Measurements from ENCODE around the gene LRRC37A3. TPM values are rescaled to one million over a fixed set of nuclear protein-coding genes. Genes with fewer than 3 reads are reported as not detected.
"Not testable (repeated sequence)": the region's sequence is repeated elsewhere in the genome, so short reads cannot be mapped to it uniquely, and the experiment has no call there.

LRRC37A3 gene
- total and polyA plus RNA-seq, 7 donors, result 0.38 to 5.1 (median 1.6) TPM

DNA sequence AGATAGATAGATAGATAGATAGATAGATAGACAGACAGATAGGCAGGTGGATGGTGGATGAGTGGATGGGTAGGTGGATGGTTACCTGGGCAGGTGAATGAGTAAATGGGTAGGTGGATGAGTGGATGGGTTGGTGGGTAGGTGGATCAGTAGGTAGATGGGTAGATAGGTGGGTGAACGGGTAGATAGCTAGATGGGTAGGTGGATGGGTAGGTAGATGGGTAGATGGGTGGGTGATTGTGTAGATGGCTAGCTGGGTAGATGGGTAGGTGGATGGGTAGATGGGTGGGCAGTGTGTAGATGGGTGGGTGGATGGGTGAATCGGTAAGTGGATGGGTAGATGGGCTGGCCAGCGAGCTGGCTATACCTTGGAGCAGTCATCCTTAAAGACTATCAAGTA, 21.8 kb upstream of the LRRC37A3 start:
- WGBS, 3 donors, result 92 to 94% (median 94%) methylated on average over 3 of the region's 3 CpGs
- no peaks in the 10 kb centered on the region for H3K27me3 ChIP-seq (ENCODE audit: insufficient read depth in 3 of 3, low read length in 2 of 3)
- peaks cover 0 to 3% of the 10 kb centered on the region in 2 donors for H3K36me3 ChIP-seq (ENCODE audit: insufficient read depth in 1 of 2, low read depth in 1 of 2)
- intact Hi-C loops (cut with DNase I), result no loop called here
- TF ChIP-seq, protein P1, sequence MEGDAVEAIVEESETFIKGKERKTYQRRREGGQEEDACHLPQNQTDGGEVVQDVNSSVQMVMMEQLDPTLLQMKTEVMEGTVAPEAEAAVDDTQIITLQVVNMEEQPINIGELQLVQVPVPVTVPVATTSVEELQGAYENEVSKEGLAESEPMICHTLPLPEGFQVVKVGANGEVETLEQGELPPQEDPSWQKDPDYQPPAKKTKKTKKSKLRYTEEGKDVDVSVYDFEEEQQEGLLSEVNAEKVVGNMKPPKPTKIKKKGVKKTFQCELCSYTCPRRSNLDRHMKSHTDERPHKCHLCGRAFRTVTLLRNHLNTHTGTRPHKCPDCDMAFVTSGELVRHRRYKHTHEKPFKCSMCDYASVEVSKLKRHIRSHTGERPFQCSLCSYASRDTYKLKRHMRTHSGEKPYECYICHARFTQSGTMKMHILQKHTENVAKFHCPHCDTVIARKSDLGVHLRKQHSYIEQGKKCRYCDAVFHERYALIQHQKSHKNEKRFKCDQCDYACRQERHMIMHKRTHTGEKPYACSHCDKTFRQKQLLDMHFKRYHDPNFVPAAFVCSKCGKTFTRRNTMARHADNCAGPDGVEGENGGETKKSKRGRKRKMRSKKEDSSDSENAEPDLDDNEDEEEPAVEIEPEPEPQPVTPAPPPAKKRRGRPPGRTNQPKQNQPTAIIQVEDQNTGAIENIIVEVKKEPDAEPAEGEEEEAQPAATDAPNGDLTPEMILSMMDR (IDR thresholded peaks at IDR 0.05), result no peak
- H3K9me3 ChIP-seq, result no peaks in the 10 kb centered on the region
- no peak overlapping the region for H3K27ac ChIP-seq
- no peak for DNase-seq
- no peaks in the 10 kb centered on the region for H3K4me1 ChIP-seq
- ATAC-seq, result no peak
- no peak overlapping the region for H3K4me3 ChIP-seq

DNA sequence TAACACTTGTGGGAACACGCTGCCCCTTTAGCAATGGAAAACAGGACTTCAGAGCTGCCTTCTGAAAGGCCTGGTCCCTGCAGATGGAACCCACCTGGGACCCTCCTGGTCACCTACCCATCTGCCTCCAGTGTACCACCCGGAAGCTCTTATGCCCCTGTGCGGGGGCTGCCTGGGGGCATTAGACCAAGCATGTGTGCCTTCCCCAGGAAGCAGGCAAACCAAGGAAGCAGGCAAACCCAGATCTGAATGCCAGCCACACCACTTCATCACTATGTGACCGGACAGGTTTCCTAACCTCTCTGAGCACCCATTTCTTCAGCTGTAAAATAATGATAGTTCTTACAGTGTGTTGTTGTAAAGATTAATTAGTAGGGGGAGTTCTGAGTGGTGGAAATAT, 20.8 kb upstream of the LRRC37A3 start:
- peaks cover 0 to 3% of the 10 kb centered on the region in 2 donors for H3K36me3 ChIP-seq (ENCODE audit: insufficient read depth in 1 of 2, low read depth in 1 of 2)
- TF ChIP-seq, protein P1 (IDR thresholded peaks at IDR 0.05), result no peak
- DNase-seq (no peak), ATAC-seq (no peak)
- intact Hi-C loops (cut with DNase I), result no loop called here
- no peak overlapping the region for H3K27ac ChIP-seq
- no peak overlapping the region for H3K4me3 ChIP-seq
- no peaks in the 10 kb centered on the region for H3K27me3 ChIP-seq (ENCODE audit: insufficient read depth in 3 of 3, low read length in 2 of 3)
- no peaks in the 10 kb centered on the region for H3K4me1 ChIP-seq
- WGBS, 3 donors, result 93 to 97% (median 94%) methylated on average over 4 of the region's 4 CpGs
- H3K9me3 ChIP-seq, result no peaks in the 10 kb centered on the region

DNA sequence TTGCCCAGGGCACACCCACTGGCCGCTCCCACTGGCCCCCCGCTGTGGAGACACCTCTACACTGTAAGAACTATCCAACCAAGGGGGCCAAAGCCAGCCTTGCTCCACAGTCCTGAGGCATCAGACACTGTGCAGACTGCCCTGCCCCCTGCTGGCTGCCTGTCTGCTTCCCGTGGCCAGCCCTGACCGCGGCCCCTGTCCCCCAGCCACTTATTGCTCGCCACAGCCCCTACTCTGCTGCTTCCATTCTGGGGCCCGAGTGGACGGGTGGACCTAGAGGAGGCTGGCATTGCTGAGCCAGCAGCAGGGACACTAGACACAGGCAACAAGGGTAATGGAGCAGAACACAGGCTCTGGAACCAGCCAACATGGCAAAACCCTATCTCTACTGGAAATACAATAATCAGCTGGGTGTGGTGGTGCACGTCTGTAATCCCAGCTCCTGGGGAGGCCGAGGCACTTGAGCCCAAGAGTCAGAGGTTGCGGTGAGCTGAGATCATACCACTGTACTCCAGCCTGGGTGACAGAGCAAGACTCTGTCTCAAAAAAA, 19.7 kb upstream of the LRRC37A3 start:
- TF ChIP-seq, protein P1 (IDR thresholded peaks at IDR 0.05), result no peak
- ATAC-seq (peak; percentile 67 to 84 (median 74)), DNase-seq (peak; percentile 59 to 67)
- no peaks in the 10 kb centered on the region for H3K4me1 ChIP-seq
- no peak overlapping the region for H3K27ac ChIP-seq
- 44 to 59% (median 53%) methylated on average over 11 of the region's 11 CpGs for whole genome bisulfite sequencing, 3 donors
- H3K4me3 ChIP-seq, result no peak overlapping the region
- H3K9me3 ChIP-seq, result no peaks in the 10 kb centered on the region
- H3K36me3 ChIP-seq (ENCODE audit: insufficient read depth in 1 of 2, low read depth in 1 of 2), result peaks cover 0 to 2% of the 10 kb centered on the region in 2 donors
- no peaks in the 10 kb centered on the region for H3K27me3 ChIP-seq (ENCODE audit: insufficient read depth in 3 of 3, low read length in 2 of 3)
- intact Hi-C loops (cut with DNase I), result loop anchor here in 1 of 2 donors (10.0 kb wide), 2 partner anchors 164 to 256 kb away; no protein-coding TSS in a partner anchor

DNA sequence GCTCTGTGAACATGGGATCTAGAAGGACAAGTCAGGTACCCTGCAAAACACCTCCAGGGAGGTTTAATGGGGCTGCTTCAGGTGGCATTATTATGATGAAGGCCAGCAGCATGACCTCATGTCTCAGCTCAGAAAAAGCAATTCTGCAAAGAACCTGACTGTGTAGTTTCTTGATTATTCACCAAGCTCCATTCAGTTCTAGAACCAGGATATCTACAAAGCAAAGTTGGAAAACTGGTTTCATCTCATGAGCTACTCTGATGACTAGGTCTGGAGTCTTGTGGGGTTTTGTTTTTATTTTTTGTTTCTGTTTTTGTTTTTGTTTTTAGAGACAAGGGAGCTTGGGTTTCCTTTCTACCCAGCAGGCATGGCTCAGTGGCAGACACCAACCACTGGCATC, 19.0 kb upstream of the LRRC37A3 start:
- Histone ChIP-seq H3K36me3 (ENCODE audit: insufficient read depth in 1 of 2, low read depth in 1 of 2) (no peaks in the 10 kb centered on the region), H3K9me3 (no peaks in the 10 kb centered on the region), H3K27me3 (ENCODE audit: insufficient read depth in 3 of 3, low read length in 2 of 3) (no peaks in the 10 kb centered on the region), H3K4me1 (no peaks in the 10 kb centered on the region), H3K4me3 (no peak overlapping the region), H3K27ac (no peak overlapping the region)
- TF ChIP-seq, protein P1 (IDR thresholded peaks at IDR 0.05), result no peak
- ATAC-seq (no peak), DNase-seq (no peak)
- intact Hi-C loops (cut with DNase I), result loop anchor here in 1 of 2 donors (10.0 kb wide), 2 partner anchors 163 to 257 kb away; no protein-coding TSS in a partner anchor

DNA sequence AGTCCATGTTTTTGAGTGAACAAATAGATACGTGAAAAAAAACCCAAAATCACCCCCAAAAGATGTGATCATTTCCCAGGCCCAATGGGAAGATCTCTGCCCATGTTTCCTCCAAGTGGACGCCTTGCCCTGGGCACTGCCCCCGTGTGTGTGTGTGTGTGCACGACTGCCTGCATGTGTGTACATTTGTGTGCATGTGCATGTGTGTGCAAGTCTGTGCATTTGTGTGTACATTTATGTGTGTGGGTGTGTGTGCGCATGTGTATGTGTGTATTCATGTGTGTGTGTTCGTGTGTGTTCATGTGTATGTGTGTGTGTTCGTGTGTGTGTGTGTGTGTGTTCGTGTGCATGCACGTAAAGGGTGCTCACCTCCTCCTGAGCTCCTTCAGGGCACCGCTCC, 16.8 kb upstream of the LRRC37A3 start:
- DNase-seq, result no peak
- no peak overlapping the region for H3K27ac ChIP-seq
- intact Hi-C loops (cut with DNase I), result loop anchor here in 1 of 2 donors (10.0 kb wide), 2 partner anchors 161 to 259 kb away; no protein-coding TSS in a partner anchor
- no peaks in the 10 kb centered on the region for H3K9me3 ChIP-seq
- 89 to 95% (median 91%) methylated on average over 10 of the region's 10 CpGs for WGBS, 3 donors
- H3K4me1 ChIP-seq, result no peaks in the 10 kb centered on the region
- ATAC-seq, result no peak
- H3K36me3 ChIP-seq (ENCODE audit: insufficient read depth in 1 of 2, low read depth in 1 of 2), result no peaks in the 10 kb centered on the region
- no peaks in the 10 kb centered on the region for H3K27me3 ChIP-seq (ENCODE audit: insufficient read depth in 3 of 3, low read length in 2 of 3)
- H3K4me3 ChIP-seq, result no peak overlapping the region
- TF ChIP-seq, protein P1 (IDR thresholded peaks at IDR 0.05), result no peak

DNA sequence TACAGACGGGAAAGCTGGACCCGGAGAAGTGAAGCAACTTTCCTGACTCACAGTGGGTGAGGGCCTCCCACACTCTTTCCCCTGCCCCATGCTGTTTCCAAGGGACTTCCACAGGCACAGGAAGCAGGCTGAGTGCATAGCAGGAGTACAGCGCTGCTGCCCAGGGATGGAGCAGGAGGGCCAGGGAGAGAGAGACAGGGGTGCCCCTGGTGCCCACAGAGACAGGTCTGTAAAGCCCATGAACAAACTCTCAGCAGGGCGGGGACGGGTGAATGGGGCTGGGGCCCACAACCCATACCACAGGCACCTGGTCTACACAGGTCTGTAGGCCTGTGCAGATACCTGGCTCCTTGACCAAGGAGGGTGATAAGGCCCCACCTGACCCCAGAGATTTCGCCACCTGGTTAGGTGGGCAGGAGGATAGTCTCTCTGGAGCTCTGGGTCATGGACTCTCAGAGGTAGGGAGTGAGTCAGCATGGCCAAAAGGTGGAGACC, 15.1 kb upstream of the LRRC37A3 start:
- whole genome bisulfite sequencing, 3 donors, result 92 to 94% (median 93%) methylated on average over 6 of the region's 6 CpGs
- H3K4me3 ChIP-seq; H3K27me3 ChIP-seq (ENCODE audit: insufficient read depth in 3 of 3, low read length in 2 of 3); H3K36me3 ChIP-seq (ENCODE audit: insufficient read depth in 1 of 2, low read depth in 1 of 2); DNase-seq; ATAC-seq; H3K27ac ChIP-seq; H3K4me1 ChIP-seq; H3K9me3 ChIP-seq: not testable (repeated sequence)
- intact Hi-C loops (cut with DNase I), result loop anchor here in 1 of 2 donors (10.0 kb wide), 2 partner anchors 160 to 260 kb away; no protein-coding TSS in a partner anchor

DNA sequence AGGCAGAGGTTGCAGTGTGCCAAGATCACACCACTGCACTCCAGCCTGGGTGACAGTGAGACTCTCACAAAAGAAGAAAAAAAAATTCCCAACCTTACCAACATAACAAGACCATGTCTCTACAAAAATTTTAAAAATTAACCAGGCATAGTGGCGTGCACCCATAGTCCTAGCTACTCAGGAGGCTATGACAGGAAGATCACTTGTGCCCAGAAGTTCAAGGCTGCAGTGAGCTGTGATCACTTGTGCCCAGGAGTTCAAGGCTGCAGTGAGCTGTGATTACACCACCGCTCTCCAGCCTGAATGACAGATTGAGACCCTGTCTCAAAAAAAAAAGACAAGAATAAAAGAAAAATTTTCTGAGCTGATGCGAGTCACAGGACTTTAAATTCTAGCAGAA, 13.6 kb upstream of the LRRC37A3 start:
- not testable (repeated sequence) for H3K27ac ChIP-seq; H3K27me3 ChIP-seq (ENCODE audit: insufficient read depth in 3 of 3, low read length in 2 of 3); ATAC-seq; DNase-seq; H3K36me3 ChIP-seq (ENCODE audit: insufficient read depth in 1 of 2, low read depth in 1 of 2); H3K4me1 ChIP-seq; H3K4me3 ChIP-seq; H3K9me3 ChIP-seq
- intact Hi-C loops (cut with DNase I), result loop anchor here in 1 of 2 donors (10.0 kb wide), 2 partner anchors 158 to 262 kb away; no protein-coding TSS in a partner anchor
- 84 to 96% (median 93%) methylated on average over 3 of the region's 3 CpGs for WGBS, 3 donors

All from psoas muscle (tissue), 8 donors.